ENCODE measurements around the gene ADAM33. TPM values are rescaled to one million over a fixed set of nuclear protein-coding genes. Genes with fewer than 3 reads are reported as not detected.

ADAM33 gene
- total RNA-seq, 1 donor = under 0.01 TPM

DNA sequence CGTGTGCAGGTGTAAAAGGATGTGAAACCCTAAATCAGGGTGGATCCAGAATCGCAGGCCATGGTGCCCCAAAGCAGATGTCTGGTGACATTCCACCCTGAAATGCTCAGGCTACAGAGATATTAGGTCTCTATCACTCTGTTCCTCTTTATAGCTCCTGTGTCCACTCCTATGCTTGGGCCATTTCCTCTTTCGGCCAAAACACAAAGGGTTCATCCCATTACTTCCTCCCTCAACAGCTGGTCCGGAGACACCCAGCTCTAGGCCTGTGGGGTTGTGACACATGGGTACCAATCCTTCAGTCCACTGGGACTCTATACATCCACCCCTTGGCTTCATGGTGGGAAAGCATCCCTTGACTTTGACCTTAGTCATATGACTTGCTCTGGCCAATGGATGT is 32.3 kb upstream of the ADAM33 start:
- no peaks in the 10 kb centered on the region for H3K27me3 ChIP-seq (ENCODE audit: insufficient read depth, low read length)
- peaks cover 52% of the 10 kb centered on the region for H3K4me1 ChIP-seq (ENCODE audit: insufficient read depth, low read length)
- H3K9me3 ChIP-seq (ENCODE audit: low read depth, low read length) = no peaks in the 10 kb centered on the region
- H3K4me3 ChIP-seq (ENCODE audit: low read length) = no peak overlapping the region

DNA sequence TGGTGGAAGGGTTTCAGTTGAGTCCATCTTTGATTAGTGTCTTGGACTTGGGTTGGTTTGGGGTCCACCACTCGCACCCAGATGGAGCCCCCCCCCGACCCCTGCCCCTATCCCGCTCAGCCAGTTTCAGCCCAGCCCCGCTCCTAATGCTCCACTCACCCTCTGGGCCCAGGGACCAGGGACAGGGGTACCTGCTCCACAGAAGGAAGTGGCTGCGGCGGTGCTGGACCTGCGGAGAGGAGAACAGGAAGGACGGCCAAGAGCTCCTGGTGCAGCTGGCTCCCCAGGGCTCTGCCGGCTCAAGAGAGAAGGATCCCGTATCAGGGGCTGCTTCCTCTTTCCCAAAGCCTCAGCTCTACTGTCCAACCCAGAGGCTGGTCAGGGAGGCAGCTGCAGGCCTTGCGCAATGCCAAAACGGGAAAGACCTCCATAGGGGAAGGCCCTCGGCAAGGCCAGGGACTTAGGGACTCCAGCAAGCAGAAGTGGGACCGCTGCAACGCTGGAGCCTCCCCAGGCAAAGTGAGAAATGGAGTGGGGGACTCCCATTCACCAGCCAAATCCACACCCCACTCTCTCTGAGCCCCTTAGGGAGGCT is 30.6 kb upstream of the ADAM33 start, which contains the start of gene SIGLEC1:
TSS of gene SIGLEC1 (minus strand) at position 322 of the 595 bp plus-strand sequence. CDS start 5,472 bp downstream, outside the sequence.
- Histone ChIP-seq H3K4me3 (ENCODE audit: low read length) (no peak within 1 kb of the TSS), H3K27me3 (ENCODE audit: insufficient read depth, low read length) (no peaks in the 10 kb centered on the region), H3K9me3 (ENCODE audit: low read depth, low read length) (no peaks in the 10 kb centered on the region), H3K4me1 (ENCODE audit: insufficient read depth, low read length) (peaks cover 52% of the 10 kb centered on the region)

DNA sequence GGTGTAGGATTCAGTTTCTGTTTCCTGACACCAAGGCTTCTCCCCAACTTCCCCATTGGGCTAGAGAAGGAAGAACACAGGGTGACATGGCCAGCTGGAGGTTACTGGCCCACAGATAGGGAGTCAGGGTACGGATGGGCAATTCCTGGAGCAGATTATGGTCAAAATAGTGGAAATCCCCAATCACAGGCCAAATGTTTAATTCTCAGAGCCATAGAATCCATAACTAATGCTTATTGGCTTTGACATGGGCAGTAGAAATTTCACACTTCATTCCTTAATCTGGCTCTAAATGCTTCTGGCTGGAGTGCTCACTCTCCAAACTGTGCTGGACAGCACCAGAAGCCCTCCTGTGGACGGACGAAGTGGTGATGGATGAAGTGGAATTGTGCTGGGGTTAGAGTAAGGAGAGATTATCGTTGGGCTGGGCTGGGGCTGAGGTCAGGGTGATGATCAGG is 29.7 kb upstream of the ADAM33 start:
- no peak overlapping the region for H3K4me3 ChIP-seq (ENCODE audit: low read length)
- no peaks in the 10 kb centered on the region for H3K27me3 ChIP-seq (ENCODE audit: insufficient read depth, low read length)
- peaks cover 52% of the 10 kb centered on the region for H3K4me1 ChIP-seq (ENCODE audit: insufficient read depth, low read length)
- no peaks in the 10 kb centered on the region for H3K9me3 ChIP-seq (ENCODE audit: low read depth, low read length)

DNA sequence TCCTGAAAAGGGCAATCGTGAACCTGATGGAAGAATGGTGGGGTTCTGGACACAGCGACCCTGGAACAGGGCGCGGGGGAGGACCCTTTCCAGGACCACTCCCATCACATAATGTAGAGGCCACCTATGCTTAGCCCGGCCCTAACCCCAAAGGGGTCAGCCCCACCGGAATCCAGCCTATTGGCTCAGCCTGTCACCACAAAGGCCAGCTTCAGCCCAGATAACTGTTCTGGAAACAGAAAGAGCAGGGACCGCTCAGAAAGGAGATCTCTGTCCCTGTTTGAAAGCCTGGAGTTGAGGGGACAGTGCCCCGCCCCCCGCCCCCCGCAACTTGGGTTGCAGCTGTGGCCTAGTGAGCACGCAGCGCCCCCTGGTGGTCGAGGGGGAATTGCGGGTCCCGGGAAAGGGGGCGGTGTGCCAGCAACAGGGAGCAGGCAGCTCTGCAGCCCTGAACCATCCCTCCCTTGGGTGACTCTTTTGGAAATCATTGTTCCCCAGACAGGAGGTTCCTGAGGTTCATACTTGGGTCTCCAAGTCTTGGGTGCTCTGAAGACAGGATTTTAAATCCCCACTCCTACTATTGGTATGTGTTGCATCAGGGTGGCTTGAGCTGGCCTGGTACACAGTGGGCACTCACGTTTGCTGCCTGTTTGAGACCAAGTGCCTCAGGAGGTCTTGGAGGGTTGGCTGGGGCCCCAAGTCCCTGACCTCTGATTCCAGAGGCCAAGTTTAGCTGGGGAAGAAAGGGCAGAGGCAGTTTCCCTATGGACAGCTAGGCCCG is 29.1 kb upstream of the ADAM33 start:
- Histone ChIP-seq H3K9me3 (ENCODE audit: low read depth, low read length) (no peaks in the 10 kb centered on the region), H3K4me1 (ENCODE audit: insufficient read depth, low read length) (peaks cover 52% of the 10 kb centered on the region), H3K4me3 (ENCODE audit: low read length) (no peak overlapping the region), H3K27me3 (ENCODE audit: insufficient read depth, low read length) (no peaks in the 10 kb centered on the region)

DNA sequence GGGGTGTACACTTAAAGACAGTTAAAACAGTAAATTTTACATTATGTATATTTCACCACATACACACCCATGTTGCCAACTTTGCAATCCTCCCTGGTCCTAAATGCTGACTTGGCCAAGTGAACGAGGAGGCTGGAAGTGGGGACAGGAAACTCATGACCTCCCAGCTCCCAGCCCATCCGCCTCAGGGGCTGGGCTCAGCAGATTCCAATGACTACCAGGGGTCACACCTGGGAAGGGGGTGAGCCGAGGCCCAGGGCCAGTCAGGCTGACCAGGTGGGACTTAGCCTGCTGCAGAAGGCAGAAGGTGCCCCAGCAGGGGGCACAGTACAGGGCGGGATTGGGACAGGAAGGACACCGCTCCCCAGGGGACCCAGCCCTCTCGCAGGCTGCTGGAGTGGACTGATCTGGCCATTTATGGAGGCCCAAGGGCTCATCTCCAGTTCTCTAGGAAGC is 28.2 kb upstream of the ADAM33 start:
- no peak overlapping the region for H3K4me3 ChIP-seq (ENCODE audit: low read length)
- H3K9me3 ChIP-seq (ENCODE audit: low read depth, low read length) = no peaks in the 10 kb centered on the region
- peaks cover 52% of the 10 kb centered on the region for H3K4me1 ChIP-seq (ENCODE audit: insufficient read depth, low read length)
- H3K27me3 ChIP-seq (ENCODE audit: insufficient read depth, low read length) = no peaks in the 10 kb centered on the region

DNA sequence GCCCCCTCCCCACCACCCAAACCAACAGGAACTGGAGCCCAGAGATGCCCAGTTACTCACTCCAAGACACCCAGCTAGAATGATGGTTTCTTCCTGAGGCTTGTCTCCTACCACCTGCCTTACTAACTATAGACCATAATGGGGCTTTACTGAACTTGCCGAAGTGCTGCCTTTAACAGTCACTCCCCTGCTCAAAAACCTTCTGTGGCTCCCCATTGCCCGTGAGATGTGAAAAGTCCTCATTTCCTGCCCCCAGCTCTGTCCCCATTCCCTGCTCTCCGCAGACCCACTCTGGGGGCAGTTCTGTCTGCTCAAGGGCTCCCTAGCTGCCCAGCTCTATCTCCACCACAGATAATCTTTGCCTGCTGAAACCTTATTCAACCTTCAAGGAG is 25.7 kb upstream of the ADAM33 start:
- Histone ChIP-seq H3K9me3 (ENCODE audit: low read depth, low read length) (no peaks in the 10 kb centered on the region), H3K4me3 (ENCODE audit: low read length) (no peak overlapping the region), H3K4me1 (ENCODE audit: insufficient read depth, low read length) (peaks cover 28% of the 10 kb centered on the region), H3K27me3 (ENCODE audit: insufficient read depth, low read length) (no peaks in the 10 kb centered on the region)

DNA sequence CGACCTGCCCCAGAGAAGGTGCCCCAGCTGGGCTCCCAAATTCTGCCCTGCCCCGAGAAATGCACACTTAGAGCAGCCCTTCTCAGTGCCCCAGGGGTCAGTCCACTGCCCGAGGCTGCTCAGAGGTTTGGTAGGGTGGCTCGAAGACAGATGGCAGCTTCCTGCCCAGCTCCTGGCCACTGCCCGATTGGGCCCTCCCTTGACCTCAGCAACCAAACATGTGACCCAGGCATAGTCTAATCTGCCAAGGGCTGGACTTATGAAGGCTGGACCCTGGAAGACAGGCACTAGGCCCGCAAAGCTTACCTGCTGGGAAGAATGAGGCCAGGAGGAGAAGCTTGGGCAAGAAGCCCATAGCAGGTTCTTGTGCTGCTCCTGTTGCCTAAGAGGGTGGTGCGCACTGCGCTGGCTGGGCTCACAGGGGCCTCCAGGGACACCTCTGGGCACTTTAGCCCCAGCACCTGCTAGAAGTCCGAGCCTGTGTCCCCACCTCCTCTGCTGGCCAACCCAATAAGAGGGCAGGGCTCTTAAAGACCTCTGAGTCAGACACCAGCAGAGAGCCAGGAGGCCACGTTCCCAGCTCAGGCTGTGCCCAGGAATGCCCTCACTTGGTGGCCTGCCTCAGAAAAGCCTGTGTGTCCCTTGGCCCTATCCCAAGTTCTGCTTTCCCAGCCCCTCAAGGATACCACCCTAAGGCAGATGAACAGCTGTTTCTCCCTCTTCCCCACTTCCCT is 25.1 kb upstream of the ADAM33 start:
- peaks cover 22% of the 10 kb centered on the region for H3K4me1 ChIP-seq (ENCODE audit: insufficient read depth, low read length)
- no peaks in the 10 kb centered on the region for H3K27me3 ChIP-seq (ENCODE audit: insufficient read depth, low read length)
- no peaks in the 10 kb centered on the region for H3K9me3 ChIP-seq (ENCODE audit: low read depth, low read length)
- no peak overlapping the region for H3K4me3 ChIP-seq (ENCODE audit: low read length)

DNA sequence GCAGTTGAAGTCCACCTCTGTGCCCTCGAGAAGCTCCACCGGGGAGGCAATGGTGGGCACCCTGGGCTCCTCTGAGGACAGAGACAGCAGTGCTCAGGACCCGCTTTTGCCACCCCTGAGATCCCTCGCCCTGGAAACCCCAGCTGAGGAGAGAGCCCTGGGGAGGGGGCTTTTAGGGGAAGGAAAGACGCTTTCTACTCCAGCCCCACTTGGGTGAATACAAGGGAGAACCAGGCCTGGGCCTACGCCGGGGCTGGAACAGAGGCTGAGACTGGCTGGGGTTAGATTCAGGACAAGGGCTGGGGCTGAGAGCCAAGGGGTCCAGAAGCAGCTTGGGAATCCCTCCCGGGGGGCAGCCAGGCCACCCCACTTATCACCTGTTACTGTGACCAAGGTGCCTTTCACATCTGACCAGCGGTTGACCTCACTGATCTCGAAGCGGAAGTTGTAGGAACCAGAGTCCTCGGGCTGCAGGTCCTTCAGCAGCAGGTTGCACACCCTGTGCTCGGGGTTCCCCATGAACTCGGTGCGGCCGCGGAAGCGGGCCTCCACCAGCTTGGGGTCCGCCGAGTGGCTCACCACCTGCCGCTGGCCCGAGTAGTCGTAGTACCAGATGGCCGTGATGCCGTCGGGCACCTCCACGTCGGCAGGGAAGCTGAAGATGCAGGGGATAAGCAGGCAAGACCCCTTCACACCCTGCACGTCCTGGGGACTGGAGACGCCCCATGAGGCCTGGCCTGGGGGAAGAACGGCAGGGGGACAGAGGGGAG is 24.3 kb upstream of the ADAM33 start:
- Histone ChIP-seq H3K27me3 (ENCODE audit: insufficient read depth, low read length) (no peaks in the 10 kb centered on the region), H3K4me3 (ENCODE audit: low read length) (no peak overlapping the region), H3K4me1 (ENCODE audit: insufficient read depth, low read length) (peaks cover 14% of the 10 kb centered on the region), H3K9me3 (ENCODE audit: low read depth, low read length) (no peaks in the 10 kb centered on the region)

DNA sequence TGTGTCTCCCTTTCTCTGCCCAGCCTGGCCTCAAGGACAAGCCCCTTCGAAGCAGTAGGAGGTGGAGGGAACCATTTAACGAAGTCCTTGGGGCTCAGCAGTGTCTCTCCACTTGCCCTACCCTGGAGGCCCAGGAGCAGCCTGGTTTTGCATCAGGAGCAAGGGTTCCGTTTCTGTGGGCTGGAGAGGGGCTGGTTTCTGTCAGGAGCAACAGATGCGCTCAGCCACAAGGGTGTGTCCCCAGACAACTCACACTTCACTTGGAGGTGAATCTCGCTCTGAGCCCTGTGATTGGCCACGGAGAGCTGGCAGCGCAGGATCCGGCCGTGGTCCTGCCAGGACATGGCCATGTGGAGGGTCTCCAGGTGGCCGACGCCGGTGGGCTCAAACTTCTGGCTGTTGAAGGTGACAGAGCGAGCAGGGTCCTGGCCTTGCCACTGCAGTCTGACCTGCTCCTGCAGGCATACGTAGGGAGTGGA is 23.7 kb upstream of the ADAM33 start:
- no peaks in the 10 kb centered on the region for H3K9me3 ChIP-seq (ENCODE audit: low read depth, low read length)
- H3K4me3 ChIP-seq (ENCODE audit: low read length) = no peak overlapping the region
- no peaks in the 10 kb centered on the region for H3K27me3 ChIP-seq (ENCODE audit: insufficient read depth, low read length)
- peaks cover 9% of the 10 kb centered on the region for H3K4me1 ChIP-seq (ENCODE audit: insufficient read depth, low read length)

DNA sequence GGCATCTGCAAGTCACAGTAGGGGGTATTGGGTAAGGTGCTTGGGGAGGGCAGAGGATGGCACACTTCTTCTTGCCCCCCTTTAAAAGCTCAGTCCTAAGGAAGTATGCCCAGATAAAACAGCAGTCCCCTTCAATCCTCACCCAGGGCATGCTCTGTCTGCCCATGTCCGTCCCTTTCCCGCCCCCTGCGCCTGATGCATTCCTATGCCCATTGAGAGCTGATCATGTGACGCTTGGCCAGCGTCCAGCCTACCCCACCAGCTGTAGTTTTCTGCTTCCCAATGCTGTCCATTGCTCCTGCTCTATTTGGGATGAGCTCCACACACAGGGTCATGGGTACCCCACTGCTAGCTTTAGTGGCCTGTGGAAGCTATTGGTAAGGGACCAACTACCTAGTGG is 22.3 kb upstream of the ADAM33 start:
- H3K4me3 ChIP-seq (ENCODE audit: low read length) = no peak overlapping the region
- H3K4me1 ChIP-seq (ENCODE audit: insufficient read depth, low read length) = no peaks in the 10 kb centered on the region
- no peaks in the 10 kb centered on the region for H3K27me3 ChIP-seq (ENCODE audit: insufficient read depth, low read length)
- no peaks in the 10 kb centered on the region for H3K9me3 ChIP-seq (ENCODE audit: low read depth, low read length)

DNA sequence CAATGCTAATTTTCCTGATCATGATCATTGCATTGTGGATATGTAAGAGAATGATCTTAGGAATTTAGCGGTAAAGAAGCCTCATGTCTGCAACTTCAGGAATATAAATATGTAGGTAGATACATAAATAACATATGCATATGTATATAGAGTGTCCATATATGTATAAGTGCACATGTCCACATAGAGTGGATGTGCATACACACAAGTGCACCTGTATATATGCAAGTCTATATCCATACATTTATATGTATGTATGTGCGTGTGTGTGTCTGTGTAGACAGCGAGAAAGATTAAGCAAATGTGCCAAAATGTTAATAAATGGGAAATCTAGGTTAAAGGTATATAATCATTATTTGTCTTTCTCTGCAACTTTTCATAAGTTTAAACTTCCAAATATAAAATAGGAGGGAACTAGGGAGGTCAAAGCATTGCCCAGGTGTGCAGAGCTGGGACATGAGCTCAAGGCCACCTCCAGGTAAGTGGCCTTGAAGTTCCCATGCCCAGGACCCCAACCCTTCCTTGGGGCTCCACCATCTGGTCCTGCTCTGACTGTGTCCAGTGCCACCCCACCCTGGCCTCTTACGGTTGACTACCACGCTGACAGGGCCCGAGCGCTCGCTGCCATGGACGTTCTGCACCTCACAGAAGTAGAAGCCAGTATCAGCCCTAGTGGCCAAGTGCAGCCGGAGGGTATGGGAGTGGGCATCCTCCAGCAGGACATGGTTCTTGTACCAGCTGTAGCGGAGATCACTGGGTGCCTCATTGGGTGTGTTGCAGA is 21.0 kb upstream of the ADAM33 start:
- Histone ChIP-seq H3K4me3 (ENCODE audit: low read length) (no peak overlapping the region), H3K27me3 (ENCODE audit: insufficient read depth, low read length) (no peaks in the 10 kb centered on the region), H3K9me3 (ENCODE audit: low read depth, low read length) (no peaks in the 10 kb centered on the region), H3K4me1 (ENCODE audit: insufficient read depth, low read length) (no peaks in the 10 kb centered on the region)

DNA sequence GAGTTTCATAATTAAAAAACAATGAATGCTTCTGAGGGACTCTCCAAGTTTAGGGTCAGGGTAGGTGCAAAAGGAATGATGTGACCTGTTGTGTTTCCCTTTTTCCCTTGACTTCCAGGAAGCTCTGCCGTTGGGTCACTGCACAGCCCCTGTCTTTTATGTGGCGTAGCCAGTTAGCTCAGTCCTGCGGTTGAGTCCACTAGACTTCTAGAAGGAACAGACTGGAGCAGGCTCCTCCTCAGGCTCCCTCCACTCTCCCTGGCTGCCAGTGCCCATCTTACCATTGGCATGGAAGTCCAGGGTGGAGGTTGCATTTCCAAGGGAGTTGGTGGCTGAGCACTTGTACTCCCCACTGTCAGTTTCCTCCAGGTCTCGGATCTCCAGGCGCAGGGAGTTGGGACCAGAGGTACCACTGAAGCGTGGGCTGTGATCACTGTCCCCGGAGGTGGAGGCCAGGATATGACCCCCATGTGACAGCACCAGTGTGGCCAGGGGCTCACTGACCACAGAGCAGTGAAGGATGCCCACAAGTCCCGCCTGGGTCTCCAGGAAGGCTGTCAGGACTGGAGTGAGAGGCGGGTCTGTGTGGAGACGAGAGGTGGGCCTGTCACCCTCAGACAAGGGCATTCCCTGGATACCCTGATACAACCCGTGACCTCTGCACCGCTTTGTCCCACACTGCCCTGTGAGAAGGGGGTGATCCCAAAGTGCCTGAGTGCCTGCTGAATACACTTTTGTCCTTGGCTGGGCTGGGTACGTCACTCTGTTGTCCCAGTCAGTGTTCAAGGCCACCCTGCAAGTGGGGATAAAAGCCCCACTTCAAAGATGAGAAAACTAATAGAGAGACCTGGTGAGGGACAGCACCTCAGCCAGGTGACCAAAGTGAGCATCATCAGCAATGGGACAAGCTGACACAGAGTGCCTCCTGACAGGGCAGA is 19.5 kb upstream of the ADAM33 start:
- H3K4me1 ChIP-seq (ENCODE audit: insufficient read depth, low read length) = no peaks in the 10 kb centered on the region
- no peaks in the 10 kb centered on the region for H3K9me3 ChIP-seq (ENCODE audit: low read depth, low read length)
- no peaks in the 10 kb centered on the region for H3K27me3 ChIP-seq (ENCODE audit: insufficient read depth, low read length)
- H3K4me3 ChIP-seq (ENCODE audit: low read length) = no peak overlapping the region

DNA sequence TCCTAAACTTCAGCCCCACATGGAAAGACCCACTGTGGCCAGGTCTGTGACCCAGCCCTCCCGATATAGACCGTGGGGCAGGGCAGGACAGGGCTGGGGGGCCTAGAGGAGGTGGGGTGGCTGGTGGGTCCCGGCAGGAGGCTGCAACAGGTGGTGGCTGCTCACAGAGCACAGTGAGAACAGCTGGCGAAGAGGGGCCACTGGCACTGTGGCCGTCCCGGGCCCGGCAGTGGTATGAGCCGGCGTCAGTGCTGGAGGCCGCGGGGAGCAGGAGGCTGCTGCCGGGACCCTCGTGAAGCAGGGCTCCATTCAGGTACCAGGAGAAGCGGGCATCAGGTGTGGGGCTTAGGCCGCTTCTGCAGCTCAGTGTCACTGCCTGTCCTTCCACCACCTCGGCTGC is 17.2 kb upstream of the ADAM33 start:
- H3K9me3 ChIP-seq (ENCODE audit: low read depth, low read length) = no peaks in the 10 kb centered on the region
- H3K4me3 ChIP-seq (ENCODE audit: low read length) = no peak overlapping the region
- no peaks in the 10 kb centered on the region for H3K4me1 ChIP-seq (ENCODE audit: insufficient read depth, low read length)
- H3K27me3 ChIP-seq (ENCODE audit: insufficient read depth, low read length) = no peaks in the 10 kb centered on the region

All from mononuclear cell (primary cell).